GM19324 (cell line): Measurements from ENCODE around the gene SMIM38.

Source experiments
- ATAC-seq: cut with Tn5 transposase; IDR thresholded peaks from one replicate; pipeline ENCODE4 v1.9.1; 2021; ENCODE audit warnings: mild to moderate bottlenecking, moderate library complexity; ENCODE audit not compliant: unreplicated experiment, low FRiP score

Gene SMIM38

GRCh38 chr11:69200331-69201065 is 44.8 kb downstream of the SMIM38 start:
- no peak for ATAC-seq

- no peak for ATAC-seq
Observed at GRCh38 chr11:69201066-69201365, 45.3 kb downstream of the SMIM38 start.

GRCh38 chr11:69201764-69202370 is 46.1 kb downstream of the SMIM38 start:
- no peak for ATAC-seq

GRCh38 chr11:69202511-69203221 is 46.9 kb downstream of the SMIM38 start:
- no peak for ATAC-seq

GRCh38 chr11:69203381-69203780 is 47.6 kb downstream of the SMIM38 start:
- ATAC-seq, result no peak

- no peak for ATAC-seq
Observed at GRCh38 chr11:69203901-69204245, 48.1 kb downstream of the SMIM38 start.

- no peak for ATAC-seq
Observed at GRCh38 chr11:69204246-69204940, 48.7 kb downstream of the SMIM38 start.

GRCh38 chr11:69204941-69205742 is 49.4 kb downstream of the SMIM38 start:
- no peak for ATAC-seq
